ENCODE data around the gene VPS45. TPM values are rescaled to one million over a fixed set of nuclear protein-coding genes. Genes with fewer than 3 reads are reported as not detected.

Gene VPS45
- total and polyA plus RNA-seq, 2 of the 4 experiments (the other 2 are of a cell fraction): 32.4 to 33.3 TPM

DNA sequence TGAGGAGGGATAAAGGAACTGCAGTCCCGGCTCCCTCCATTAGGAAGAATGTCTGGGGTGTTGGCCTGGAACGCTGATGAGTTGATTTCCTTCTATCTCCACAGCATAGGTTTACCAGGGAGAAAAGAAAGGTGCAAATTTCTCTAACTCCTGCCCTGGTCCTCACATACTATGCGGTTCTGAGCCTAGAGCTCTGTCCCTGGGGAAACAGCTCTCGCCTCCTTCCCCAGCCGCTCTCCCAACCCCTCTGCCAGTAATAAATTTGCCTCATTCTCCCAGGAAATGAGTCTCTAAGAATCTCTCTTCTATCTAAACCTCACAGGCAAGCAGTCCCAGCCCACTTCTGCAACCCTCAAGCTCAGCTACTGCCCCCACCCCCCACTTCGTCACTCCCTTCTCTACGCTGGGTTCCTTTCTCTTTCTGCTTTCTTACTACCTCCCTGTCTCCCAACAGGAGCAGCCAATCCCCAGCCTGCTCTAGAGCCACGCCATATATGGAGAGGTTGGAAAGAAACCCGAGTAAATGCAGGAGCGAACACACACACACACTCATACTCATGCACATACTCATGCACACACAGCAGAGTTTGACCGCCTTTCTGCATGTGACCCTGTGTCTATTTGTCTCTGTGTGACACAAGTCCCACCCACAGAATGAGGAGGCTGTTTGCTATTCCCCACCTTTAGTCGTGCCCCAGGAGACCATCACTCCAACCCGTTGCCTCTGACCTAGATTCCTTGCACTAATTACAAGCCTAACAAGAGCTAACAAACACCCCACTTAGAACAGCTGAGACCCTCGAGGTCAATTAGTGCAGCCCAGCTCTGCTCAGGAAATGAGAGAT, 95.5 kb downstream of the VPS45 start (continued):
- TF ChIP-seq MAFK (IDR thresholded peaks at IDR 0.05; ENCODE audit: low read depth, low read length): peak; percentile 59; the same call in 1 of the 2 replicates

DNA sequence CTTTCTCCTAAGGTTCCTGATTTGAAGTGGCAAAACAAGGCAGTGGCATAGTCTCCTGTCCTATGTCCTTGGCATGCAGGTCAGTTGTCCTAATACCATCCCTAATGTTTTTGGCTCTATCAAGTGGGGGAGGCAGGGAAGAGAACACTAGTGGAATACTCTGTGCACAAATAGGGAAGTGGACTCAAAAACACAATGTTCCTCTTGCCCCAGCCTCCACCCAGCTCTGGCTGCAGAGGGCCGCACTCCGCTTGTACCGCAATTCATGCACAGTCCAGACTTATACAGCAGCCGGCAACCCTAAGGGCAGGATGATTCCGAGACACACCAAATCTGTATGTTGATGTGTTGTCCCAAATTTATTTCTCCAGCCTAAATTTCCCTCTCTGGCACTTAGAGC, 96.6 kb downstream of the VPS45 start:
- Histone ChIP-seq H3K9me3 (ENCODE audit: control insufficient read depth, insufficient read depth, low read length) (no peaks in the 10 kb centered on the region), H2AFZ (replicated peaks; ENCODE audit: low read length, poor library complexity) (no peak overlapping the region), H4K91ac (ENCODE audit: insufficient read depth, low read depth, low read length) (peak overlapping the region; percentile 89), H3K4me3 (ENCODE audit: insufficient read depth, low read depth, low read length) (no peak overlapping the region), H3K18ac (ENCODE audit: low read depth, low read length) (peak overlapping the region; percentile 72; the same call in 1 of the 2 replicates), H4K8ac (ENCODE audit: low read depth in 2 of 2, low read length in 2 of 2) (peak overlapping the region; percentile 39 to 93), H3K4me1 (ENCODE audit: control insufficient read depth, insufficient read depth, low read length) (peaks cover 39% of the 10 kb centered on the region), H3K4me2 (ENCODE audit: low read depth, low read length) (no peak overlapping the region), H2AK9ac (replicated peaks; ENCODE audit: low read depth, low read length, poor library complexity) (peak overlapping the region; percentile 84), H2AK5ac (ENCODE audit: low read depth, low read length) (peak overlapping the region; percentile 79), H2BK5ac (ENCODE audit: low read depth, low read length, poor library complexity, severe bottlenecking) (peak overlapping the region; percentile 79), H2BK120ac (ENCODE audit: low read depth, low read length) (peak overlapping the region; percentile 88), H2BK20ac (ENCODE audit: low read depth, low read length) (peak overlapping the region; percentile 85), H3K4ac (ENCODE audit: low read depth, low read length) (peak overlapping the region; percentile 95), H3K27me3 (ENCODE audit: control insufficient read depth, insufficient read depth, low read length) (no peaks in the 10 kb centered on the region), H3K14ac (replicated peaks; ENCODE audit: low read depth, low read length) (peak overlapping the region; percentile 78), H3K9ac (ENCODE audit: low read depth, low read length) (no peak overlapping the region; the same call in 1 of the 2 replicates), H4K20me1 (ENCODE audit: insufficient read depth, low read length) (no peaks in the 10 kb centered on the region; the same call in 1 of the 2 replicates), H3K56ac (ENCODE audit: extremely low read depth, insufficient read depth, low read length) (0 out of 2 replicates have a peak overlapping the region, but pooled peaks have one; percentile 64), H4K5ac (ENCODE audit: low read depth, low read length) (peak overlapping the region; percentile 64), H3K27ac (ENCODE audit: insufficient read depth, low read length) (peak overlapping the region; percentile 50; the same call in 1 of the 2 replicates), H3K9me1 (ENCODE audit: insufficient read depth, low read length) (peaks cover 31% of the 10 kb centered on the region), H3K36me3 (ENCODE audit: control insufficient read depth, insufficient read depth, low read length) (peaks cover 12% of the 10 kb centered on the region), H3K79me1 (ENCODE audit: low read depth in 1 of 2, low read length in 2 of 2) (peaks cover 7 to 37% of the 10 kb centered on the region in 2 experiments; a peak in 3 of 4 replicates), H2BK15ac (ENCODE audit: low read depth, low read length) (peak overlapping the region; percentile 92; the same call in 2 of the 3 replicates), H3K23ac (ENCODE audit: low read depth, low read length) (peak overlapping the region; percentile 88; the same call in 1 of the 2 replicates)
- CTCF ChIA-PET: no interaction called here
- TF ChIP-seq, protein P1, sequence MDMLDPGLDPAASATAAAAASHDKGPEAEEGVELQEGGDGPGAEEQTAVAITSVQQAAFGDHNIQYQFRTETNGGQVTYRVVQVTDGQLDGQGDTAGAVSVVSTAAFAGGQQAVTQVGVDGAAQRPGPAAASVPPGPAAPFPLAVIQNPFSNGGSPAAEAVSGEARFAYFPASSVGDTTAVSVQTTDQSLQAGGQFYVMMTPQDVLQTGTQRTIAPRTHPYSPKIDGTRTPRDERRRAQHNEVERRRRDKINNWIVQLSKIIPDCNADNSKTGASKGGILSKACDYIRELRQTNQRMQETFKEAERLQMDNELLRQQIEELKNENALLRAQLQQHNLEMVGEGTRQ (IDR thresholded peaks at IDR 0.05; ENCODE audit: low read depth, low read length): no peak
- in situ Hi-C loops (cut with MboI; ENCODE audit: low sequenced_read_pairs): no loop called here
- dilution Hi-C loops (cut with HindIII; ENCODE audit: low sequenced_read_pairs, unreplicated experiment): no loop called here
- POLR2A ChIA-PET (ENCODE audit: unreplicated experiment): no interaction called here
- BruUV-seq (replicated peaks): no TSS peak
- no CpG with 5 or more reads among the region's 5 CpGs for WGBS, 2 experiments (ENCODE audit: extremely low coverage in 2 of 2, insufficient read length in 1 of 2)
- ATAC-seq (ENCODE audit: low read depth) (no peak), DNase-seq (no peak)
- intact Hi-C loops (cut with micrococcal nuclease): no loop called here
